ENCODE measurements around the gene SH3TC1.

SH3TC1 gene

GRCh38 chr4:8267077-8267476 lies 68.0 kb downstream of the SH3TC1 start:
- no peak for DNase-seq

GRCh38 chr4:8268211-8268610 lies 69.1 kb downstream of the SH3TC1 start:
- DNase-seq, result no peak

GRCh38 chr4:8268901-8269534 lies 69.9 kb downstream of the SH3TC1 start:
- no peak for DNase-seq

- DNase-seq, result no peak
These were observed 70.7 kb downstream of the SH3TC1 start, which contains the start of gene HTRA3 for GRCh38 chr4:8269535-8270417. TSS of gene HTRA3 (plus strand) at chr4:8269754. CDS start at chr4:8269969, 215 bp downstream.

- no peak for DNase-seq
These were observed 71.3 kb downstream of the SH3TC1 start for GRCh38 chr4:8270418-8270771.

- no peak for DNase-seq
These were observed 72.1 kb downstream of the SH3TC1 start for GRCh38 chr4:8270912-8271815.

- no peak for DNase-seq
These were observed 72.7 kb downstream of the SH3TC1 start for GRCh38 chr4:8271821-8272220.

GRCh38 chr4:8272472-8273428 lies 73.7 kb downstream of the SH3TC1 start:
- DNase-seq, result no peak

GRCh38 chr4:8273450-8273849 lies 74.4 kb downstream of the SH3TC1 start:
- no peak for DNase-seq

GRCh38 chr4:8274066-8274652 lies 75.1 kb downstream of the SH3TC1 start:
- DNase-seq, result no peak

GRCh38 chr4:8274765-8275547 lies 75.9 kb downstream of the SH3TC1 start:
- DNase-seq, result no peak

- no peak for DNase-seq
These were observed 76.4 kb downstream of the SH3TC1 start for GRCh38 chr4:8275548-8275910.

- no peak for DNase-seq
These were observed 77.5 kb downstream of the SH3TC1 start for GRCh38 chr4:8276358-8277240.

- no peak for DNase-seq
These were observed 78.4 kb downstream of the SH3TC1 start for GRCh38 chr4:8277356-8278008.

GRCh38 chr4:8278009-8278395 lies 78.9 kb downstream of the SH3TC1 start:
- DNase-seq, result no peak

- no peak for DNase-seq
These were observed 79.6 kb downstream of the SH3TC1 start for GRCh38 chr4:8278421-8279287.

GRCh38 chr4:8279321-8280157 lies 80.4 kb downstream of the SH3TC1 start:
- no peak for DNase-seq

All from activated CD8-positive, alpha-beta memory T cell treated with anti-CD3 and anti-CD28 coated beads for 24 hours (primary cell).